SHP77 treated with DMSO at 0.1 percent for 48 hours (cell line): ENCODE data around the gene MBD3L2.
"Not testable (repeated sequence)": the region's sequence is repeated elsewhere in the genome, so short reads cannot be mapped to it uniquely, and the experiment has no call there.

ENCODE experiments used
- DNase-seq: peaks from one replicate; lab custom pipeline; 2025; lab: John Stamatoyannopoulos, UW

Gene MBD3L2

GRCh38 chr19:7049021-7049420 is at the start of gene MBD3L2:
Gene MBD3L2, plus strand, starts transcription at chr19:7049321. Its CDS starts 53 bp downstream, at chr19:7049374.
- not testable (repeated sequence) for DNase-seq

GRCh38 chr19:6999933-7000332 is 49.2 kb upstream of the MBD3L2 start:
- no peak for DNase-seq

- DNase-seq, result no peak
These were observed 48.8 kb upstream of the MBD3L2 start for GRCh38 chr19:7000333-7000732.

- DNase-seq, result no peak
These were observed 48.3 kb upstream of the MBD3L2 start for GRCh38 chr19:7000816-7001215.

GRCh38 chr19:7004313-7004931 is 44.7 kb upstream of the MBD3L2 start:
- DNase-seq, result no peak

GRCh38 chr19:7006135-7006704 is 42.9 kb upstream of the MBD3L2 start:
- DNase-seq, result no peak

- DNase-seq, result no peak
These were observed 41.3 kb upstream of the MBD3L2 start for GRCh38 chr19:7007859-7008258.

GRCh38 chr19:7010722-7011593 is 38.2 kb upstream of the MBD3L2 start:
- no peak for DNase-seq

GRCh38 chr19:7013678-7014077 is 35.4 kb upstream of the MBD3L2 start:
- DNase-seq, result no peak

GRCh38 chr19:7018828-7019227 is 30.3 kb upstream of the MBD3L2 start:
- DNase-seq, result no peak

- not testable (repeated sequence) for DNase-seq
These were observed 27.8 kb upstream of the MBD3L2 start, which contains the start of gene MBD3L2B for GRCh38 chr19:7021331-7021730. Gene MBD3L2B, minus strand, starts transcription at chr19:7021431. Its CDS starts 34 bp downstream, at chr19:7021397.

- not testable (repeated sequence) for DNase-seq
These were observed 20.3 kb upstream of the MBD3L2 start for GRCh38 chr19:7028790-7029189.

- not testable (repeated sequence) for DNase-seq
These were observed 18.8 kb upstream of the MBD3L2 start, which contains the start of gene MBD3L5 for GRCh38 chr19:7030278-7030677. Gene MBD3L5, plus strand, starts transcription at chr19:7030578. Its CDS starts 34 bp downstream, at chr19:7030612.

GRCh38 chr19:7040079-7040478 is 9.0 kb upstream of the MBD3L2 start, which contains the start of gene MBD3L4:
Gene MBD3L4, minus strand, starts transcription at chr19:7040179. Its CDS starts 35 bp downstream, at chr19:7040144.
- DNase-seq, result not testable (repeated sequence)

- DNase-seq, result not testable (repeated sequence)
These were observed 7.6 kb upstream of the MBD3L2 start for GRCh38 chr19:7041563-7041962.

- not testable (repeated sequence) for DNase-seq
These were observed 2.3 kb downstream of the MBD3L2 start for GRCh38 chr19:7051421-7051820.

GRCh38 chr19:7052896-7053295 is 3.8 kb downstream of the MBD3L2 start:
- DNase-seq, result not testable (repeated sequence)

- not testable (repeated sequence) for DNase-seq
These were observed 5.7 kb downstream of the MBD3L2 start for GRCh38 chr19:7054635-7055368.

GRCh38 chr19:7055679-7056078 is 6.6 kb downstream of the MBD3L2 start:
- not testable (repeated sequence) for DNase-seq

GRCh38 chr19:7056371-7056770 is 7.2 kb downstream of the MBD3L2 start:
- DNase-seq, result not testable (repeated sequence)

- not testable (repeated sequence) for DNase-seq
These were observed 9.5 kb downstream of the MBD3L2 start, which contains the start of gene MBD3L3 for GRCh38 chr19:7058576-7058975. Gene MBD3L3, minus strand, starts transcription at chr19:7058676. Its CDS starts 71 bp downstream, at chr19:7058605.

GRCh38 chr19:7059977-7060376 is 10.9 kb downstream of the MBD3L2 start:
- DNase-seq, result not testable (repeated sequence)
